HEK293 (cell line): Measurements from ENCODE around the gene NUMA1.

Experiments
- HIC1 ChIP-seq: fragments of 450-650 bp; formaldehyde crosslinking; IDR thresholded peaks from 2 replicates; pipeline ENCODE4 v1.5.1; 2016; ENCODE audit warnings: missing biosample characterization, missing genetic modification characterization
- INSM2 ChIP-seq: fragments of 450-650 bp; formaldehyde crosslinking; IDR thresholded peaks from 2 replicates; pipeline ENCODE4 v1.5.1; 2016; ENCODE audit warnings: missing biosample characterization, missing genetic modification characterization
- KLF10 ChIP-seq: fragments of 450-650 bp; IDR thresholded peaks from 2 replicates; pipeline ENCODE4 v1.5.1; 2018; ENCODE audit warnings: missing biosample characterization, mild to moderate bottlenecking, missing genetic modification characterization
- KLF16 ChIP-seq: fragments of 450-650 bp; formaldehyde crosslinking; IDR thresholded peaks from 2 replicates; pipeline ENCODE4 v1.5.1; 2017; ENCODE audit warnings: missing biosample characterization, missing genetic modification characterization
- PRDM6 ChIP-seq: fragments of 450-650 bp; formaldehyde crosslinking; IDR thresholded peaks from 2 replicates; pipeline ENCODE4 v1.5.1; 2017; ENCODE audit warnings: missing biosample characterization, missing genetic modification characterization
- SALL2 ChIP-seq: fragments of 450-650 bp; formaldehyde crosslinking; IDR thresholded peaks from 2 replicates; pipeline ENCODE4 v1.5.0; 2017; ENCODE audit warnings: missing biosample characterization, mild to moderate bottlenecking, missing genetic modification characterization, borderline replicate concordance
- SCRT1 ChIP-seq: fragments of 450-650 bp; formaldehyde crosslinking; IDR thresholded peaks from 2 replicates; pipeline ENCODE4 v1.5.1; 2016; ENCODE audit warnings: missing biosample characterization, missing genetic modification characterization, borderline replicate concordance
- ZBTB1 ChIP-seq: fragments of 450-650 bp; formaldehyde crosslinking; IDR thresholded peaks from 2 replicates; pipeline ENCODE4 v1.5.1; 2016; ENCODE audit warnings: missing biosample characterization, missing genetic modification characterization
- ZBTB10 ChIP-seq: fragments of 450-650 bp; formaldehyde crosslinking; IDR thresholded peaks from 2 replicates; pipeline ENCODE4 v1.5.1; 2016; ENCODE audit warnings: missing biosample characterization, missing genetic modification characterization
- ZNF132 ChIP-seq: fragments of 450-650 bp; formaldehyde crosslinking; IDR thresholded peaks from 2 replicates; pipeline ENCODE4 v1.5.1; 2017; ENCODE audit warnings: missing biosample characterization, missing genetic modification characterization, borderline replicate concordance
- ZNF140 ChIP-seq: fragments of 450-650 bp; formaldehyde crosslinking; IDR thresholded peaks from 2 replicates; pipeline ENCODE4 v1.5.1; 2016; ENCODE audit warnings: missing biosample characterization, missing genetic modification characterization
- ZNF146 ChIP-seq: fragments of 450-650 bp; formaldehyde crosslinking; IDR thresholded peaks from 2 replicates; pipeline ENCODE4 v1.5.1; 2016; ENCODE audit warnings: missing biosample characterization, missing genetic modification characterization
- ZNF157 ChIP-seq: fragments of 450-650 bp; formaldehyde crosslinking; IDR thresholded peaks from 2 replicates; pipeline ENCODE4 v1.5.1; 2016; ENCODE audit warnings: missing biosample characterization, missing genetic modification characterization
- ZNF292 ChIP-seq: fragments of 450-650 bp; formaldehyde crosslinking; IDR thresholded peaks from 2 replicates; pipeline ENCODE4 v1.5.1; 2016; ENCODE audit warnings: low read depth, missing biosample characterization, missing genetic modification characterization, borderline replicate concordance
- ZNF302 ChIP-seq: fragments of 450-650 bp; formaldehyde crosslinking; IDR thresholded peaks from 2 replicates; pipeline ENCODE4 v1.5.1; 2016; ENCODE audit warnings: missing biosample characterization, missing genetic modification characterization, low read depth
- ZNF335 ChIP-seq: fragments of 450-650 bp; formaldehyde crosslinking; conservative IDR thresholded peaks from 2 replicates; pipeline ENCODE4 v1.5.1; 2016; ENCODE audit warnings: missing biosample characterization, missing genetic modification characterization
- ZNF354C ChIP-seq: fragments of 450-650 bp; formaldehyde crosslinking; IDR thresholded peaks from 2 replicates; pipeline ENCODE4 v1.5.1; 2016; ENCODE audit warnings: missing biosample characterization, missing genetic modification characterization, low read depth, borderline replicate concordance
- ZNF366 ChIP-seq: fragments of 450-650 bp; formaldehyde crosslinking; conservative IDR thresholded peaks from 2 replicates; pipeline ENCODE4 v1.5.1; 2016; ENCODE audit warnings: missing biosample characterization, missing genetic modification characterization
- ZNF423 ChIP-seq: fragments of 450-650 bp; formaldehyde crosslinking; IDR thresholded peaks from 2 replicates; pipeline ENCODE4 v1.5.1; 2016; ENCODE audit warnings: missing biosample characterization, missing genetic modification characterization
- ZNF426 ChIP-seq: fragments of 450-650 bp; formaldehyde crosslinking; IDR thresholded peaks from 2 replicates; pipeline ENCODE4 v1.5.1; 2017; ENCODE audit warnings: missing biosample characterization, missing genetic modification characterization, mild to moderate bottlenecking, inconsistent platforms, moderate library complexity
- ZNF518A ChIP-seq: fragments of 450-650 bp; formaldehyde crosslinking; conservative IDR thresholded peaks from 2 replicates; pipeline ENCODE4 v1.5.1; 2016; ENCODE audit warnings: low read depth, missing biosample characterization, missing genetic modification characterization
- ZNF580 ChIP-seq: fragments of 450-650 bp; formaldehyde crosslinking; IDR thresholded peaks from 2 replicates; pipeline ENCODE4 v1.5.1; 2016; ENCODE audit warnings: missing biosample characterization, missing genetic modification characterization
- ZNF707 ChIP-seq: fragments of 450-650 bp; formaldehyde crosslinking; IDR thresholded peaks from 2 replicates; pipeline ENCODE4 v1.5.1; 2016; ENCODE audit warnings: missing biosample characterization, missing genetic modification characterization
- ZNF785 ChIP-seq: fragments of 450-650 bp; formaldehyde crosslinking; IDR thresholded peaks from 2 replicates; pipeline ENCODE4 v1.5.1; 2016; ENCODE audit warnings: missing biosample characterization, missing genetic modification characterization
- ZNF791 ChIP-seq: fragments of 450-650 bp; formaldehyde crosslinking; IDR thresholded peaks from 2 replicates; pipeline ENCODE4 v1.5.1; 2016; ENCODE audit warnings: missing biosample characterization, missing genetic modification characterization
- ZNF792 ChIP-seq: fragments of 450-650 bp; formaldehyde crosslinking; IDR thresholded peaks from 2 replicates; pipeline ENCODE4 v1.5.1; 2016; ENCODE audit warnings: missing biosample characterization, missing genetic modification characterization

The NUMA1 gene

GRCh38 chr11:72112143-72112977, 32.0 kb upstream of the NUMA1 start, which contains the start of gene ANAPC15 (continued):
- TF ChIP-seq ZNF518A (tag by site-specific recombination) (peak; percentile 98), ZNF157 (no peak), ZNF292 (tag by site-specific recombination) (no peak), HIC1 (tag by site-specific recombination) (peak; percentile 72; the same call in 1 of the 2 replicates), PRDM6 (tag by site-specific recombination) (no peak), ZNF140 (tag by site-specific recombination) (no peak), ZNF146 (tag by site-specific recombination) (no peak), SALL2 (tag by site-specific recombination) (no peak), ZNF426 (tag by site-specific recombination) (no peak), ZNF354C (tag by site-specific recombination) (no peak), ZNF792 (tag by site-specific recombination) (no peak), ZNF366 (tag by site-specific recombination) (no peak), SCRT1 (tag by site-specific recombination) (no peak), KLF16 (no peak), ZNF132 (no peak), ZNF707 (no peak), ZNF335 (tag by site-specific recombination) (peak; percentile 50), INSM2 (0 out of 2 replicates have a peak, but pooled peaks have one; percentile 25), ZNF580 (peak; percentile 99), ZNF785 (tag by site-specific recombination) (no peak), ZNF423 (no peak), KLF10 (tag by site-specific recombination) (peak; percentile 71), ZBTB10 (tag by site-specific recombination) (no peak), ZBTB1 (tag by site-specific recombination) (no peak), ZNF791 (no peak), ZNF302 (tag by site-specific recombination) (no peak)
